ENCODE results near the gene CTBP1.

The CTBP1 gene

GRCh38 chr4:1227816-1228215 lies 21.1 kb downstream of the CTBP1 start:
- peaks cover 11% of the 10 kb centered on the region for H3K9me3 ChIP-seq (ENCODE audit: insufficient read depth, low read depth, low read length)
- no peak overlapping the region for H2BK120ac ChIP-seq (ENCODE audit: insufficient read depth, low read length, poor library complexity)
- H3K23ac ChIP-seq (ENCODE audit: low read length) = no peak overlapping the region
- H2AK5ac ChIP-seq (ENCODE audit: low read length) = no peak overlapping the region
- H4K91ac ChIP-seq (ENCODE audit: low read depth, low read length) = no peak overlapping the region
- H3K79me2 ChIP-seq (ENCODE audit: control insufficient read depth, insufficient read depth, low read length, poor library complexity) = no peaks in the 10 kb centered on the region
- H3K4me1 ChIP-seq (ENCODE audit: control insufficient read depth in 1 of 2, insufficient read depth in 2 of 2, low read length in 2 of 2) = peaks cover under 1 to 2% of the 10 kb centered on the region in 2 experiments
- H3K18ac ChIP-seq (ENCODE audit: low read length) = no peak overlapping the region
- no peak overlapping the region for H3K4ac ChIP-seq (ENCODE audit: low read depth, low read length)
- H3K36me3 ChIP-seq (ENCODE audit: control insufficient read depth in 1 of 2, insufficient read depth in 2 of 2, low read length in 2 of 2) = peaks cover 93% of the 10 kb centered on the region in 2 experiments
- no peak overlapping the region for H3K4me3 ChIP-seq (ENCODE audit: low read depth, low read length)
- H3K27me3 ChIP-seq (ENCODE audit: insufficient read depth, low read length) = no peaks in the 10 kb centered on the region
- H2AFZ ChIP-seq (ENCODE audit: insufficient read depth, low read length, poor library complexity) = no peak overlapping the region
- no peak overlapping the region for H3K14ac ChIP-seq (ENCODE audit: low read length)
- H3K9ac ChIP-seq (ENCODE audit: low read length) = no peak overlapping the region
- H4K8ac ChIP-seq (ENCODE audit: low read depth, low read length) = no peak overlapping the region
- no peak overlapping the region for H2BK5ac ChIP-seq (ENCODE audit: low read depth, low read length, poor library complexity)
- no peak for DNase-seq
- no peak overlapping the region for H4K12ac ChIP-seq (ENCODE audit: low read depth, low read length)
- no peaks in the 10 kb centered on the region for H3K79me1 ChIP-seq (ENCODE audit: low read length)
- H3K27ac ChIP-seq (ENCODE audit: low read depth, low read length) = no peak overlapping the region
- H3K4me2 ChIP-seq (ENCODE audit: low read length) = no peak overlapping the region
- no peak overlapping the region for H2BK12ac ChIP-seq (ENCODE audit: low read length)
- WGBS (ENCODE audit: extremely low coverage, insufficient coverage, insufficient read length) = no CpG with 5 or more reads among the region's 16 CpGs

- no peak overlapping the region for H3K18ac ChIP-seq (ENCODE audit: low read length)
- H2BK5ac ChIP-seq (ENCODE audit: low read depth, low read length, poor library complexity) = no peak overlapping the region
- no peak overlapping the region for H2BK120ac ChIP-seq (ENCODE audit: insufficient read depth, low read length, poor library complexity)
- H3K4me3 ChIP-seq (ENCODE audit: low read depth, low read length) = no peak overlapping the region
- H3K36me3 ChIP-seq (ENCODE audit: control insufficient read depth in 1 of 2, insufficient read depth in 2 of 2, low read length in 2 of 2) = peaks cover 97 to 98% of the 10 kb centered on the region in 2 experiments
- no peak overlapping the region for H2AK5ac ChIP-seq (ENCODE audit: low read length)
- H3K23ac ChIP-seq (ENCODE audit: low read length) = no peak overlapping the region
- H3K79me1 ChIP-seq (ENCODE audit: low read length) = no peaks in the 10 kb centered on the region
- no CpG with 5 or more reads among the region's 16 CpGs for WGBS (ENCODE audit: extremely low coverage, insufficient coverage, insufficient read length)
- no peak overlapping the region for H2BK12ac ChIP-seq (ENCODE audit: low read length)
- H2AFZ ChIP-seq (ENCODE audit: insufficient read depth, low read length, poor library complexity) = no peak overlapping the region
- no peaks in the 10 kb centered on the region for H3K79me2 ChIP-seq (ENCODE audit: control insufficient read depth, insufficient read depth, low read length, poor library complexity)
- no peak overlapping the region for H4K12ac ChIP-seq (ENCODE audit: low read depth, low read length)
- no peak overlapping the region for H3K4ac ChIP-seq (ENCODE audit: low read depth, low read length)
- H3K9ac ChIP-seq (ENCODE audit: low read length) = no peak overlapping the region
- peaks cover 10% of the 10 kb centered on the region for H3K9me3 ChIP-seq (ENCODE audit: insufficient read depth, low read depth, low read length)
- H4K91ac ChIP-seq (ENCODE audit: low read depth, low read length) = no peak overlapping the region
- no peak for DNase-seq
- no peak overlapping the region for H3K27ac ChIP-seq (ENCODE audit: low read depth, low read length)
- H3K4me2 ChIP-seq (ENCODE audit: low read length) = no peak overlapping the region
- H3K4me1 ChIP-seq (ENCODE audit: control insufficient read depth in 1 of 2, insufficient read depth in 2 of 2, low read length in 2 of 2) = no peaks in the 10 kb centered on the region
- no peaks in the 10 kb centered on the region for H3K27me3 ChIP-seq (ENCODE audit: insufficient read depth, low read length)
- no peak overlapping the region for H3K14ac ChIP-seq (ENCODE audit: low read length)
- H4K8ac ChIP-seq (ENCODE audit: low read depth, low read length) = no peak overlapping the region
Observed at GRCh38 chr4:1226598-1226997, 22.3 kb downstream of the CTBP1 start.

GRCh38 chr4:1226144-1226481 lies 22.8 kb downstream of the CTBP1 start:
- Histone ChIP-seq H3K18ac (ENCODE audit: low read length) (no peak overlapping the region), H3K27me3 (ENCODE audit: insufficient read depth, low read length) (no peaks in the 10 kb centered on the region), H2AFZ (ENCODE audit: insufficient read depth, low read length, poor library complexity) (no peak overlapping the region), H3K4ac (ENCODE audit: low read depth, low read length) (no peak overlapping the region), H2AK5ac (ENCODE audit: low read length) (no peak overlapping the region), H3K36me3 (ENCODE audit: control insufficient read depth in 1 of 2, insufficient read depth in 2 of 2, low read length in 2 of 2) (peaks cover 97 to 98% of the 10 kb centered on the region in 2 experiments), H3K4me1 (ENCODE audit: control insufficient read depth in 1 of 2, insufficient read depth in 2 of 2, low read length in 2 of 2) (no peaks in the 10 kb centered on the region), H3K79me2 (ENCODE audit: control insufficient read depth, insufficient read depth, low read length, poor library complexity) (no peaks in the 10 kb centered on the region), H3K79me1 (ENCODE audit: low read length) (no peaks in the 10 kb centered on the region), H3K14ac (ENCODE audit: low read length) (no peak overlapping the region), H4K12ac (ENCODE audit: low read depth, low read length) (no peak overlapping the region), H4K91ac (ENCODE audit: low read depth, low read length) (no peak overlapping the region), H2BK12ac (ENCODE audit: low read length) (no peak overlapping the region), H3K9ac (ENCODE audit: low read length) (no peak overlapping the region), H3K4me2 (ENCODE audit: low read length) (no peak overlapping the region), H2BK5ac (ENCODE audit: low read depth, low read length, poor library complexity) (no peak overlapping the region), H2BK120ac (ENCODE audit: insufficient read depth, low read length, poor library complexity) (no peak overlapping the region), H3K23ac (ENCODE audit: low read length) (no peak overlapping the region), H3K27ac (ENCODE audit: low read depth, low read length) (no peak overlapping the region), H3K9me3 (ENCODE audit: insufficient read depth, low read depth, low read length) (peaks cover 10% of the 10 kb centered on the region), H4K8ac (ENCODE audit: low read depth, low read length) (no peak overlapping the region), H3K4me3 (ENCODE audit: low read depth, low read length) (no peak overlapping the region)
- no peak for DNase-seq
- WGBS (ENCODE audit: extremely low coverage, insufficient coverage, insufficient read length) = no CpG with 5 or more reads among the region's 15 CpGs

- no peak overlapping the region for H3K4ac ChIP-seq (ENCODE audit: low read depth, low read length)
- no peak overlapping the region for H2BK5ac ChIP-seq (ENCODE audit: low read depth, low read length, poor library complexity)
- no peak overlapping the region for H3K18ac ChIP-seq (ENCODE audit: low read length)
- no peak overlapping the region for H4K12ac ChIP-seq (ENCODE audit: low read depth, low read length)
- H4K8ac ChIP-seq (ENCODE audit: low read depth, low read length) = no peak overlapping the region
- WGBS (ENCODE audit: extremely low coverage, insufficient coverage, insufficient read length) = no CpG with 5 or more reads among the region's 67 CpGs
- H3K4me3 ChIP-seq (ENCODE audit: low read depth, low read length) = no peak overlapping the region
- no peak overlapping the region for H2AK5ac ChIP-seq (ENCODE audit: low read length)
- H3K4me1 ChIP-seq (ENCODE audit: control insufficient read depth in 1 of 2, insufficient read depth in 2 of 2, low read length in 2 of 2) = no peaks in the 10 kb centered on the region
- H3K36me3 ChIP-seq (ENCODE audit: control insufficient read depth in 1 of 2, insufficient read depth in 2 of 2, low read length in 2 of 2) = peaks cover 94 to 97% of the 10 kb centered on the region in 2 experiments
- no peak overlapping the region for H2BK12ac ChIP-seq (ENCODE audit: low read length)
- H2BK120ac ChIP-seq (ENCODE audit: insufficient read depth, low read length, poor library complexity) = no peak overlapping the region
- no peak overlapping the region for H3K14ac ChIP-seq (ENCODE audit: low read length)
- H3K27me3 ChIP-seq (ENCODE audit: insufficient read depth, low read length) = no peaks in the 10 kb centered on the region
- no peaks in the 10 kb centered on the region for H3K79me2 ChIP-seq (ENCODE audit: control insufficient read depth, insufficient read depth, low read length, poor library complexity)
- H3K9ac ChIP-seq (ENCODE audit: low read length) = no peak overlapping the region
- H3K79me1 ChIP-seq (ENCODE audit: low read length) = no peaks in the 10 kb centered on the region
- H3K23ac ChIP-seq (ENCODE audit: low read length) = no peak overlapping the region
- DNase-seq = no peak
- no peak overlapping the region for H2AFZ ChIP-seq (ENCODE audit: insufficient read depth, low read length, poor library complexity)
- peaks cover 10% of the 10 kb centered on the region for H3K9me3 ChIP-seq (ENCODE audit: insufficient read depth, low read depth, low read length)
- no peak overlapping the region for H3K4me2 ChIP-seq (ENCODE audit: low read length)
- H3K27ac ChIP-seq (ENCODE audit: low read depth, low read length) = no peak overlapping the region
- H4K91ac ChIP-seq (ENCODE audit: low read depth, low read length) = no peak overlapping the region
Observed at GRCh38 chr4:1225272-1226143, 23.4 kb downstream of the CTBP1 start.

All from trophoblast cell (in vitro differentiated cells and primary cell).